Activated T-helper 1 cell treated with Interleukin-2 at 50 U/mL for 16 hours (primary cell): ENCODE results near the gene MSRB1.
"Not testable (repeated sequence)": the region's sequence is repeated elsewhere in the genome, so short reads cannot be mapped to it uniquely, and the experiment has no call there.

Experiments
- DNase-seq: peaks from one replicate; pipeline ENCODE4 v3.0.0-alpha.2; 2020; ENCODE audit warnings: low read depth

MSRB1 gene

DNA sequence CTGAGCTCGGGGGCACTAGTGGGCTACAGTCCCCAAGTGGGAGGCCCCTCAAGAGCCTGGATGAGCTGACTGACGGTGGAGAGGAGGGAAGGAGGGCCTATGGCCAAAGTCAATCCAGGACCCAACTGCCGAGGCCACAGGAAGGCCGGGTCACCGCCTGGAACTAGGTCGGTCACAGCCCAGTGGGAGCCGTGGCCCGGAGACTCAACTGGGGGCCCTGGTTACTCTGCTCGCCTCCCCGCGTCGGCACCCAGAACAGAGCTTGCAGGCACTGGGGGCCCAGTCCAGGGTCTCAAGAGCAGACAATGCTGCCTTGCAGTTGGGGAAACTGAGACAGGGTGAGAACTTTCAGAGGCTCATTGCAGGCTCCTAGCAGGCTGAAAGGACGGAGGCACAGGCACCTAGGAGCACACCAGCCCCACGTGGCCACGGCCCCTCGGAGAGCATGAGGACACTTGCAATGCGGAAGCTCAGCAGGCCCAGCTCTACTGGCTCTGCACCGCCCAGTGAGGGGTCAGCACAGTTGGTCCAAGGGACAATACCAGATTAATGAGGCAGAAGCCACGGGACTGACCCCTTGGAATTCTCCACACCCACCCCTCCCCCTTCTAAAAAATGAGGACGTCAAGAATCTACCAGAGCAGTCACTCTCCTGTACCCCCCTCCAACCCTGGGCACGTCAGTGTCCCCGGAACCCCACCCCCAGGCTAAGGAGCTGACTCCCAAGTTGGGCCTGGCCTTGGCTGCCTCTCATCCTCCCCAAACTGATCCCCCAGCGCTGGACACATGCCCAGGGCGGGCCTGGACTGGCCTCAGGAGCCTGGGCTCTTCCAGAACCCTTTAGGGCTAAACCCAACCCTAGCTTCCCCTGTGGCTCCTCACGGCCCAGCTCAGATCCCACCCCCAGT is 27.0 kb downstream of the MSRB1 start:
- no peak for DNase-seq

DNA sequence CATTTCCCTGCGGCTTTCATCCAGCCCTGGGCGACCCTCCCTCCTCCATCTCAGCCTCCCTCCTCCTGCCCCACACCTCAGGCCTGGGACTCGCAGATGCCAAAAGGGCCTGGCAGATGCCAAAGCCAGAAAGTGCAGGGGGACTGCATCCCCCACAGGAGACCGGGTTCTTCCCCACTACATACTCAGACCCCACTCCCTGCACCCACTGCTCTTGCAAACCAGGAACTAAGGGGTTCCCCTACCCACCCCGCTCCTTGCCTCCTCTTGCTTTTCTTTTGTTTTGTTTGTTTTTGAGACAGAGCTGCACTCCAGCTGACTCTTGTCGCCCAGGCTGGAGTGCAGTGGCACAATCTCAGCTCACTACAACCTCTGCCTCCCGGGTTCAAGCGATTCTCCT is 28.0 kb downstream of the MSRB1 start:
- DNase-seq: no peak

DNA sequence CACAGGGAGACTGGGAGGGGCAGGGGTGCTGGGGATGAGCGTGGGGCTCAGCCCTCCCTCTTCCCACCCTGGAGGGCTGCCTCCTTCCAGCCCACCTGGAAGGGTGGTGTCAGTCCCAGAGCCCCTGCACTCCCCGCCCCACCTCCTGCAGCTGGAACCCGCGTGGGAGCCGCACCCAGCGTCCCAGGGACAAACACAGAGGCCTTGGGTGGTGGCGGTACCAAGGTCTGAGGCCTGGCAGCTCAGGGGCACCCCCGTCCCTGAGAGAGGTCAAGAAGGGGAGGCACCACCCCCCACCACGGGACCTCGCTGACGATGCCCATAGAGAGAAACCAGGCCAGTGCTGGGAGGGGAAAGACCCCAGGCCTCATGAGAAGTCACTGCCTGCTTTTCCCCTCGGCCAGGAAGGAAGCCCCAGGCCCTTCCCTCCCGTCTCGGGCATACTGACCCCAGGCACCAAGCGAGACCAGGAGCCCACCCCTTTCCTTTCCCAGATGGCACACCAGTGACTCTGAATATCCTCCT is 28.9 kb downstream of the MSRB1 start:
- DNase-seq: no peak

DNA sequence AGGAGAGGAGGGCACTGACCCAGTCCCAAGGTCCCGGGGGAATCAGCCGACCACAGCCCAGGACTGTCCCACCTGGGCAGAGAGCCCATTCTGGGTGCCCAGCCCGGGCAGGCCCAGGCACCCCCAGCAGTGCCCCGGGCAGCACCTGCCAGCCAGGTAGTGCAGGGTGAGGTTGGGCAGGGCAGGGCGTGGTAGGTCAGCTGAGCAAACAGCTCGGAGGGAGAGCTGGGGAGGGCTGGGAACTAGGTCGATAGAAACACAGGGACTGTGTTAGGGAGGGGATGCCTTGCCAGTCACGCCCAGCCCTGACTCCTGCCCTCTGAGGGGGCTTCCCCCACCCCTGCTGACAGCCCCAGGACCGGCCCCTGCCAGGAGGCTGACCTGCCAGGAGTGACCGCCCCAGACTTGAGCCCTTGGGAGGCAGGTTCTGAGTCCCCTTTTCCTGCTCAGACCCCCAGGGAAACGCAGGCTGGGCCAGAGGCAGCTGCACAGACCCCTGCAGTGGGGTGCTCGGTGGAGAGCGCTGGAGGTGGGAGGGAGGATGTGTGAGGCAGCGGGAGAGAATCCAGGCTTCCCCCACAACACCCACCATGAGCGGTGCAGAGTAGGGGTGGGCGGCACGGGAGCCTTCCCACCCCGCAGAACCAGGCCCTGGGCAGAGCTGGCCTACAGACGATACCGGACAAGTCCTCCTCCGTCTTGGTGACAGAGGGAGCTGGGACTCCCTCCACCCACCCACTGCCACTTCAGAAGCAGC is 29.5 kb downstream of the MSRB1 start:
- no peak for DNase-seq

DNA sequence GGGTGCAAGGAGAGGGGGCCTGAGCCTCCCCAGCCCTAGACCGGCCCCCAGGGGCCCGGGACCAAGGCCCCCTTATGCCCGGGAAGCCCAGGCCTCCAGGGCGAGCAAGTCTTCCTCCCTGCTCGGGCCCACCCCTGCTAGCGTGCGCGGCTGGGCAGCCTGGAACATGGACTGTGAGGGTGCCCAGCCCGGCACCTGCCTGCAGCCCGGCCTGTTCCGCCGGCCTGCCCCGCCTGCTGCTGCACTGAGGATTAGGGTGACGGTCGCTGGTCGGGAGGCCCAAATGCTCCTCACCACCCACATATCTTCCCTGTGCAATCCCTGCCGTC is 30.8 kb downstream of the MSRB1 start:
- DNase-seq: no peak

DNA sequence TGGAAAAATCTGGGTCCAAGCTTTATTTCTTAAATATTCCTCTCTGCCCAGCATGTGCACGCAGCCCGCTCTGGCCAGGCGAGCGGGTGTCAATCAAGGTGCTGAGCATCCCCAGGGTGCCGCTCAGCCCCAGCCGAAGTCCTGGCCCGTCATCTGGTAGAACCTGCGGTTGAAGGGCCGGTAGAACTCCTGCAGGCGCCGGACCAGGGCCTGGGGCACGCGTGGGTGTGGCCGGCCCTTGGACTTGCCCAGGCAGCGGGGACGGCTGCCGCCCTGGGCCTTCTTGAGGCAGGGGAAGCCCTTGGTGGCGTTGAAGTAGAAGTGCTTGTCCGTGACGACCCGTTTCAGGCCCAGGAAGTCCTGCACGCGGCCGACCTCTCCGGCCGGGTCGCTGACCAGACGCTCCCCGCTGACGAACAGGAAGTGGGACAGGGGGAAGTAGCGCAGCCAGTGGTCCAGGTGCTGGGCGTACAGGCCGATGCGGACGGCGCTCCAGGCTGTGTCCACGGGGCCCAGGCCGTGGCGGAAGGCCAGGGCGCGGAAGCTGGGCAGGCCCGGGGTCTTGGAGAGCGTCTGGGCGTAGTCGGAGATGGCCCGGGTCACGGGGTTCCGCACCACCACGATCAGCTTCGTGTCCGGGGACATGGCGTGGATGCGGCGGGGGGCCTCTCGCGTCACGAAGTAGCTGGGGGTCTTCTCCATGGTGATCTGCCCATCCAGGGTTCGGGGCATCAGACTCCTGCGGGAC is 31.4 kb downstream of the MSRB1 start:
- no peak for DNase-seq

DNA sequence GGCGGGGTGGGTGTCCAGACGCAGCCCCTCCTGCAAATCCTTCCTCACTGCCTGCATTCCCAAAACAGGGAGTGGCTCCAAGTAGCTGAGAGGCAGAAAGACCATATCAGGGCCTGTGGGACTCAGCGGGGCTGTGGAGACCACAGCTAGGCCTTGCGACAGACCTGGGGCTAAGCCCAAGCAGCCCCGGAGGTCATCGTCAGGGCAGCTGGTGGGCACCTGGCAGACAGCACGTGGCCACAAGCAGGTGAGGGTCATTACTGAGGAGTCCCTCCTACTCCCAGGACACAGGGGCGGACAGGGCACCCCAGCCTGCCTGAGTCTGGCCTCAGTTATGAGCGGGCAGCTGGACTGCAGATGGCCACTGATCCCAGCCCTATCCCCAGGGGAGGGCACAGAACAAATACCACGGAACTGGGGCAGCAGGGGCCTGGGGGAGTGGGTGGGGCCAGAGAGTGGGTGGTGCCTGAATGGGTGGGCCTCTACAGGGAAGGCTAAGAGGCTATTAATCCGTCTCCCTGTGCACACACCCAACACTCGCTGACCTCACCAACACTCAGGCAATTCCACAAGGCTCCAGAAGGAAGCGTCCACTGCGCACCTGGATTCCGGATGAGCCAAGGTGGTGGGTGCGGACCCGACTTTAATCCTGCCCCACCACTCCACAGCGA is 33.3 kb downstream of the MSRB1 start:
- DNase-seq: no peak

DNA sequence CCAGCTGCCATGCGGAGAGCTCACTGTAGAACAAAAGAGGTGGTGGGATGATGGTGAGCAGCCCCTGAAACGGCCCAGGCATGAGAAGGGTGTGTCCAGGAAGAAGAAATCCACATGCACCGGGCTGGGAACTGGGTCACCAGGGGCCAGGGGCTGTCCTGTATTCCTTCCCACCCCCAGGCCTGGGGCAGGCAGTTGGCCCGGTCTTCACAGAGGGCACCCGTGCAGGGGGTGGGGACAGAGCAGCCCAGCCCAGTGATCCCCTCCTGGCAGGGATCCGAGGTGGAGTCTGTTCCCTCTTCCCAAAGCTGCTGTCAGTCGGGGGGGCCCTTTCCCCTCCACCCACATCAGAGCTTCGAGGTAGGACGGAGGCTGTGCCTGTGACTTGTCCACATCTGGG is 34.0 kb downstream of the MSRB1 start:
- no peak for DNase-seq

DNA sequence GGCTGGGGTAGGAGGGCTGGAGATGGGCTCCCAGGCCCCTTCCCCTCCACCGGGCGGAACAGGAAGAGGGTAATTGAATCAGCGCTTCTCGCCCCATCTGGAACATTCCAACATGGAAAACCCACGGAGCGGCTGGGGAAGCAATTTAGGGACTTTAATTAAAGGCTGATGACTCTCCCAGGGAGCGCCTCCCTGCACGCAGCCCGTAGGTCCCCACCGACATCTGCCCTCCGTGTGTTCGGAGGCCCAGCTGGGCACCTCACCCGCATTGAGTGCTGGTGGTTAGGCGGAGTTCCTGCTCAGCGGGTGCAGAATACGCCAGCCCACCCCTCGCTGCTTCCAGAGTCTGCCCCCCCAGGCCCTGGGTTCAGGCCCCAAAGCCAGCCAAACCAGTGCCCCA is 34.8 kb downstream of the MSRB1 start:
- DNase-seq: no peak

DNA sequence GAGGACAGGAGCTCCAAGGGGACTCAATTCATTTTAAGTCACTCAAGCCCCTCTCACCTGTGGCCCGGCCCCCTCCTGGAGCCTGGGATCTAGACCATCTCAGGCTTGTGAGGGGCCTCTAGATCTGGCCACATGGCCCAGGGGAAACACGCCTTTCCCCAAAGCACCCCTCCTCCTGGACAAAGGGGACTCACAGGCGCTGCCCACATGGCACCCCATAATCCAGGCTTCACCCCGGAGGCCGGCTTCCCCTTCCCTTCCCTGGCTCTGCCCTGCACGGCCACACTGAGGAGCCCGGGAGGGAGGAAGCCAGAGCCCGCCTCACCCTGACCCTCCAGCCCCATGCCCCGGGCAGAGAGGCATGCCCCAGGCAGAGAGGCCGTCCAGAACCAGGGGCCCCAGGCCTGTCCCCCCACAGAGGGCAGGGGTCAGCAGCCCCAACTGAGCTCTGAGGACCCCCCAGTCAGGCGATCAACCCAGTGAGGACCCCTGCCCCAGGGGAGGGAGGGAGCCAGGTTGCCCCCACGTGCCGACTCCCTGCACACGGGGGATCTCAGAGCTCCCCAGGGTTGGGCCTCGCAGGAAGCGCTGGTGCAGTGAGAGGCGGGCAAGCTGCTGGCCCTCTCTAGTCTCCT is 35.7 kb downstream of the MSRB1 start:
- no peak for DNase-seq

DNA sequence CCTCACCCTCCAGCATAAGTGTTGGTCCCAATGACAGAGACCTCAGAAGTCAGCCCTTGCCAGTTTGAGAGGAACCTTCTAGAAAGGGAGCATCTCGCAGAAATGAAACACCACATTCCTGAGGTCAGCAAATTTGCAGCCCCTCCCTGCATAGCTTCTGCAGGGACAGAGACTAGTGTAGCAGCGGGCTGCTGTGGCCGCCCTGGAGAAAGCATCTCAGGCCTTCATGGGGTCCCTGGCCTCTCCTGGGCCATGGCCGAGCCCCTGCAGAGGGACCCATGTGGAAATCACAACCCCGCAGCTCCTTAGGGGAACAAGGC is 36.2 kb downstream of the MSRB1 start:
- DNase-seq: no peak

DNA sequence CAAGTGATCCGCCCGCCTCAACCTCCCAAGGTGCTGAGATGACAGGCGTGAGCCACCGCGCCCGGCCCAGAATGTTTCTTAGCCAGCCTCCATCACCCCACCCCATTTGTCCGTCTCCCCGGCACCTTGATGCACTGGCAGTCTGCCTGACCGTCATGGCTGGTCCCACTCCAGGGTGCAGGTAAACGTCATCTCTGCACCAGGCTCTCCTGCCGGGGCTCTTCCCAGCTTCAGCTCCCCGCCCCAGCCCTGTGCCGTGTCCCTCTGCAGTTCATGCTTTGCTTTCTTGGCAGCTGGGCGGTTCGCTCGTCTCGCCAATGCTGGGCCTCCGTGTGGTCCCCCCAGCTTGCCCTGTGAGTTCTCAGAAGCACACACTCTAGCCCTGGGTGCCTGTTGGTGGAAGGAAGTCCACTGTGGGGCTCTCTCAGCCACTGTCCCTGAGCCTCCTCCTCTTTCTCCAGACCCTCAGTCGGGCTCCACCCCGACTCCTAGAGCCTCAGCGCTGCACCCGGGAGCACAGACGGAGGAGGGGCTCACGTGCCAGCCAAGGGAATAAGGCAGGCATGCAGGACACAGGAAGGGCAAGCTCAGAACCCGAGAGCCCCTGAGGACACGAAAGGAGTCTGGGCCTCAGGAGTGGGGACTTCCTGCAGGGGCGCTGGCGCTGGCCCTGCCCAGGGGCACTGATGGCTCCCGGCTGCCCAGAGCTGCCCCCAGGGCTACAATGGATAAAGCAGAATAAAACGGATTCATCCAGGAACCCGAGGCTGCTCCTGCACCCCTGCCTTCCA is 36.7 kb downstream of the MSRB1 start:
- DNase-seq: no peak

DNA sequence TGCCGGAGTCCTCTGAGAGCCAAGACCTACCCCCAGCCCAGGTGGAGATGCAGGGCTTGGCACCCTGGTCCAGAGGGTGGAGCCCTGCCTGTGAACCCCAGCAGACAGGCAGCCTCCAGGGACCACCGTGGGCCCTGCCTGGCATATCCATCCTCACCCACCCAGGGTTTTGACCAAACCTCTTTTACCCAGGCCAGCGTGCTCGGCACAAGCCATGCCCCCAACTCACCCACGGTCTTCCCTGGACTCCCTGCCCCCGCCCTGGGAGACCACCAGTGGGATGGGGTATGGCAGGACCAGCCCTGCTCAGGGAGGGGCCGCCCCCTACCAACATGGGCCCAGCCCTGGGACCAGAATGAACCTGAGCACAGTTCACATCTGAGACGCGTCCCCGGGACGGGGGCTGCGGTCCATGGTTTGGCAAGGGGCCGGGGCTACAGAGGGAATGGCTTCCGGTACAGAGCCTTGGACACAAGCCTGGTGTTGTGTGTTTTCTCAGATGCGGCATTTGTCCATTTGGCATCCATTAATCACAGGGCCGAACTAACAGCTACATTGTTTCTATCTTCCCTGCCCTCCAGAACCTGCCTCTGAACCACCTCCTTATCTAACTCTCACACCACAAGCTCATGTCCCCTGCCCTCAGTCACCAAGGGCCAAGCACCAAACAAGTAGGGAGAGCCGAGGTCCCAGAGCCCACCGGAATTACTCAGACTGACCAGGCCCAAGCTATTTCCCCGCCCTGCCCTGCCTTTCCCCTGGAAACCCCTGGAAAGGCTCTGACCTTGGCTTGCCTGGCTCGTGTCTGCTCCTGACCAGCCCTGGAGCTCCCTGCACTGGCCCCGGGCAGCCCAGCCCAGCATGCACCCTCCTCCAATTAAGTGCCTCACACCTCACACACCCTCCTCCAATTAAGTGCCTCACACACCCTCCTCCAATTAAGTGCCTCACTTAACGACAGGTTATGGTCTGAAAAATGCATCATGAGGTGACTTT is 38.9 kb downstream of the MSRB1 start:
- DNase-seq: no peak

DNA sequence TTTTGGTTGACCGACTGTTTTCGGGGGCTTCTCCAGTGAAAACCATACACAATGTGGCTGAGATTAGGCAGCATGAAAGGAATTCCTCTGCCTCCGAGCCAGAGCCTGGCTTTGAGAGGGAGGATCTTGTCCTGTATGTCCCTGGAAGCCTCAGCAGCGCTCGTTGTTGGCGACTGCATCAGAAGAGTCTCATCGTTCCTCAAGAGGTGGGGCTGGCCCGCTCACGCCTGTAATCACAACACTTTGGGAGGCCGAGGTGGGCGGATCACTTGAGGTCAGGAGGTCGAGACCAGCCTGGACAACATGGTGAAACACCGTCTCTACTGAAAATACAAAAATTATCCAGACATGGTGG is 39.8 kb downstream of the MSRB1 start:
- no peak for DNase-seq

DNA sequence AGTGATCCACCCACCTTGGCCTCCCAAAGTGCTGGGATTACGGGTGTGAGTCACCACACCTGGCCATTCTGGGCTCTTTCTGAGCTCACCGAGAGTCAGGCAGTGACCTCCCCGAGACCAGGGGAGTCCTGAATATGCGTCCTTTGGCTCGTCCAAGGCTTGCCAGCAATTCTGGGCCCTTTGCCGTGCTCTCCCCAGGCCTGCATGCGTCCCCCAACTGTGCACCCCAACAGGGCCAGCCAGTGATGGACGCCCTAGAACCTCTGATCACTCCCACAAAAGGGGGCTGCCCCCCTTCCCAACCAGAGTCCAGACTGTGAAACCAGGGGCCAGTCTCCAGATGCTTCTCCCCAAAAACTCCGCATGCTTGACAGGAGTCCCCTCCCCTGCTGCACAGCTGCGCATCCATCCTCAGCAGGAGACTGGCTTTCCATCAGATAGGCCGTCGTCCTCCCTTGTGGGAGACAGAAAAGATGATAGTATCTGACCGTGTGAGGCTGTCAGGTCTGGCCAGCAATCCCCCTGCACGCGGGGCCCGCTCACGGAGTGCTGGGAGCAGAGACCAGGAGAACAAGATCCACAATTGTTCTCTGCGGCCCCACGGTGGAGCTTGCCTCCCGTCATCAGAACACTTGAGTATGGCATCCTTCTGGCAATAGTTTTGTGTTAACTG is 40.3 kb downstream of the MSRB1 start:
- no peak for DNase-seq

DNA sequence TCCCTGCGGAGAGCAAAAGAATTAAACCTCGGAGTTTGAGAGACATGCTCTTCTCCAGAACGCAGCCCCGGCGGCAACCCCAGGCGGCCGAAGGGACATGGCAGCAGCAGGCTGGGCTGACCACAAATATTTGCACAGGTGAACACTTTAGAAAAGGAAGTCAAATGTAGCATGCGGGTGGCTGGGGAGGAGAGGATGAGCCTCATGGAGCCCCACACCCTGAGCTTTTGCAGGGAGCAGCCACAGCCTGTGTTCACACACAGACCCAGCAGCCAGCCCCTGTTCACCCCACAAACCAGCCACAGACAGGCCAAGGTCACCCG is 42.6 kb downstream of the MSRB1 start:
- no peak for DNase-seq

DNA sequence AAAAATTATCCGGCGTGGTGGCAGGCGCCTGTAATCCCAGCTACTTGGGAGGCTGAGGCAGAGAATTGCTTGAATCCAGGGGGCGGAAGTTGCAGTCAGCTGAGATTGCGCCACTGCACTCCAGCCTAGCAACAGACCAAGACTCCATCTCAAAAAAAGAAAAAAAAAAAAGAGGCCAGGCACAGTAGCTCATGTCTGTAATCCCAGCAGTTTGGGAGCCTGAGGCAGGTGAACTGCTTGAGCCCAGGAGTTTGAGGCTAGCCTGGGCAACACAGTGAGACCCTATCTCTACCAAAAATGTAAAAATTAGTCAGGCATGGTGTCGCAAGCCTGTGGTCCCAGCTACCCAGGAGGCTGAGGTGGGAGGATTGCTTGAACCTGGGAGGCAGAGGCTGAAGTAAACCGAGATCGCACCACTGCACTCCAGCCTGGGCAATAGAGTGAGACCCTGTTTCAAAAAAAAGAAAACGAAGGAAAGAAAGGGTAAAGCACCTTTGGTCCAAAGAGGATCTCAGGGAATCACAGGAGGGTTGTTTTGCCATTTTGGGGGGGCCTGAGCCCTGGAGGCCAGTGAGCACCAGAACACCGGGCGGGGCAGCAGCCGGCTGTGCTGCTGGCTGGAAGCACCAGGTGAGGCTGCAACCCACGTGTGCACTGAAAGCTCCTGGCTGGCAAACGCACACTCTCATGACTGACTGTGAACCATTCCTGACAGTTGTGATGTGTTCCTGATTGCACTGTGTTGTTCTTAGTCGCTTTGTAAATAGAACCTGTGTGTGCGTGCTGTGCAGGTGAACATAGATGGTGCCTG is 43.2 kb downstream of the MSRB1 start:
- no peak for DNase-seq

DNA sequence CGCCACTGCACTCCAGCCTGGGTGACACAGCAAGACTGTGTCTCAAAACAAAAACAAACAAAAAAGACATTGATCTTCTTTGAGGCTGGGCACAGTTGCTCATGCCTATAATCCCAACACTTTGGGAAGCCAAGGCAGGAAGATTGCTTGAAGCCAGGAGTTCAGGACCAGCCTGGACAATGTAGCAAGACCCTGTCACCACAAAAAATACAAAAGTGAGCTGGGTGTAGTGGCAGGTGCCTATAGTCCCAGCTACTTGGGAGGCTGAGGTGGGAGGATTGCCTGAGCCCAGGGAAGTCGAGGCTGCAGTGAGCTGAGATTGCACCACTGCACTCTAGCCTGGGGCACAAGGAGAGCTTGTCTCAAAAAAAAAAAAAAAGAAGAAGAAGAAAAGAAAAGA is 45.3 kb downstream of the MSRB1 start:
- not testable (repeated sequence) for DNase-seq
